K562 (cell line): Measurements from ENCODE around the gene XRN1. TPM values are rescaled to one million over a fixed set of nuclear protein-coding genes. Genes with fewer than 3 reads are reported as not detected.

ENCODE experiments used
- ATAC-seq: fragments of 200-7000 bp; cut with Tn5 transposase; 3 replicates; pipeline ENCODE4 v1.9.1; 2020; ENCODE audit warnings: moderate library complexity
- BruUV-seq: library from RNA; stranded (reverse); fragments of 400-500 nt; replicated peaks from 2 replicates; lab custom pipeline; 2021; lab: Mats Ljungman, UMichigan
- CTCF ChIA-PET: fragments of 300-600 bp; formaldehyde crosslinking; extraction: SDS; loops from one replicate; lab custom pipeline; 2021; ENCODE audit warnings: low intra/inter-chr PET ratio; lab: Yijun Ruan, JAX
- POLR2A ChIA-PET: fragments of 300-600, 350-650 bp; sonication (Branson Sonifier 250); formaldehyde crosslinking; extraction: SDS; loops from one replicate; lab custom pipeline; 2021; ENCODE audit warnings: antibody characterized with exemption, inconsistent platforms; lab: Yijun Ruan, JAX
- DNase-seq, 4 experiments: peaks; one replicate each; pipeline versions ENCODE4 v3.0.0 to v3.0.0-alpha.2; 2011 to 2018; ENCODE audit warnings: low spot score in 3 of 4, mixed read lengths in 3 of 4; ENCODE audit errors: extremely low read depth in 1 of 4
- FAIRE-seq: peaks from 2 replicates; lab custom pipeline; 2011; peaks lifted over from hg19 to GRCh38; lab: Jason Lieb, UNC
- H2AFZ ChIP-seq: 2 replicates; pipeline ENCODE4 v1.6.0; 2011; ENCODE audit warnings: low read depth, low read length, control low read depth, inconsistent platforms
- H3K27ac ChIP-seq: fragments of 200-600 bp; 3 replicates; pipeline ENCODE4 v1.8.0; 2011; ENCODE audit warnings: low read depth, mild to moderate bottlenecking, control low read depth, inconsistent platforms, low read length, moderate library complexity, mixed read lengths; ENCODE audit errors: extremely low read depth
- H3K27me3 ChIP-seq, 2 experiments: fragments of 300-600 bp in 1 of 2; 2 replicates in 1 of 2; 3 replicates in 1 of 2; pipeline versions ENCODE4 v1.6.0 to v1.8.0; 2011; ENCODE audit warnings: inconsistent platforms in 2 of 2, low read length in 2 of 2, mild to moderate bottlenecking in 1 of 2, mixed read lengths in 1 of 2, moderate library complexity in 1 of 2; ENCODE audit not compliant: control insufficient read depth in 2 of 2, insufficient read depth in 2 of 2
- H3K36me3 ChIP-seq: fragments of 300-600 bp; 3 replicates; pipeline ENCODE4 v1.8.0; 2011; ENCODE audit warnings: mild to moderate bottlenecking, low read length, inconsistent platforms; ENCODE audit not compliant: control insufficient read depth, insufficient read depth
- H3K4me1 ChIP-seq, 2 experiments: fragments of 200-600 bp in 1 of 2; replicated peaks in 1 of 2; 2 replicates in 1 of 2; 3 replicates in 1 of 2; pipeline versions ENCODE4 v1.5.1 to v1.8.0; 2011; ENCODE audit warnings: inconsistent platforms in 2 of 2, low read length in 2 of 2, mild to moderate bottlenecking in 1 of 2, mixed read lengths in 1 of 2, moderate library complexity in 1 of 2; ENCODE audit not compliant: control insufficient read depth in 2 of 2, insufficient read depth in 2 of 2
- H3K4me2 ChIP-seq: 2 replicates; pipeline ENCODE4 v1.6.1; 2011; ENCODE audit warnings: low read length, control low read depth, inconsistent platforms, mixed read lengths; ENCODE audit not compliant: insufficient read depth
- H3K4me3 ChIP-seq: fragments of 200-600 bp; sonication (generic), shearing (Covaris generic); 2 replicates; pipeline ENCODE4 v1.5.1; 2016; ENCODE audit warnings: control low read depth, inconsistent platforms
- H3K79me2 ChIP-seq: fragments of 200-600 bp; 3 replicates; pipeline ENCODE4 v1.8.0; 2011; ENCODE audit warnings: low read length, inconsistent platforms; ENCODE audit not compliant: control insufficient read depth, insufficient read depth
- H3K9ac ChIP-seq, 2 experiments: 2 replicates each; pipeline versions ENCODE4 v1.6.0 to v1.6.1; 2011; ENCODE audit warnings: low read depth in 2 of 2, low read length in 2 of 2, control low read depth in 1 of 2, inconsistent platforms in 1 of 2, mild to moderate bottlenecking in 1 of 2, mixed read lengths in 1 of 2; ENCODE audit not compliant: insufficient read depth in 1 of 2
- H3K9me1 ChIP-seq: one replicate; pipeline ENCODE4 v1.6.0; 2011; ENCODE audit warnings: inconsistent platforms, mild to moderate bottlenecking, low read length, moderate library complexity; ENCODE audit not compliant: control insufficient read depth, insufficient read depth
- H3K9me3 ChIP-seq: replicated peaks from 2 replicates; pipeline ENCODE4 v1.5.1; 2011; ENCODE audit warnings: low read depth, low read length, inconsistent platforms; ENCODE audit not compliant: control insufficient read depth, insufficient read depth
- H4K20me1 ChIP-seq: replicated peaks from 2 replicates; pipeline ENCODE4 v1.6.1; 2011; ENCODE audit warnings: low read length, inconsistent platforms, mixed read lengths; ENCODE audit not compliant: control insufficient read depth, insufficient read depth
- ARID1B ChIP-seq: fragments of 450-650 bp; IDR thresholded peaks from 2 replicates; pipeline ENCODE4 v1.6.1; 2016; ENCODE audit warnings: antibody characterized with exemption, mild to moderate bottlenecking, inconsistent platforms
- ARID2 ChIP-seq: fragments of 450-650 bp; IDR thresholded peaks from 2 replicates; pipeline ENCODE4 v1.6.1; 2017; ENCODE audit warnings: antibody characterized with exemption, mild to moderate bottlenecking
- E2F8 ChIP-seq: fragments of 450-650 bp; IDR thresholded peaks from 2 replicates; pipeline ENCODE4 v1.7.1; 2018; ENCODE audit warnings: mild to moderate bottlenecking, low read depth; ENCODE audit not compliant: partially characterized antibody
- ELF1 ChIP-seq: fragments of 200-800 bp; sonication (Bioruptor generic); IDR thresholded peaks from 2 replicates; pipeline ENCODE4 v1.6.1; 2016; ENCODE audit warnings: missing genetic modification characterization, missing compliant biosample characterization
- LCOR ChIP-seq: sonication (generic); formaldehyde crosslinking; IDR thresholded peaks from 2 replicates; pipeline ENCODE4 v1.8.0; 2022; ENCODE audit warnings: mild to moderate bottlenecking, missing genetic modification reagents
- MCM5 ChIP-seq: fragments of 450-650 bp; IDR thresholded peaks from 2 replicates; pipeline ENCODE4 v1.6.1; 2016; ENCODE audit warnings: low read depth
- NONO ChIP-seq, 2 experiments: fragments of 200-400 bp in 1 of 2; fragments of 450-650 bp in 1 of 2; formaldehyde crosslinking in 1 of 2; IDR thresholded peaks; 2 replicates each; pipeline ENCODE4 v1.6.1; 2017; ENCODE audit warnings: low read depth in 2 of 2, mild to moderate bottlenecking in 2 of 2, moderate library complexity in 2 of 2, low read length in 1 of 2
- RBM39 ChIP-seq: fragments of 200-400 bp; formaldehyde crosslinking; optimal IDR thresholded peaks from 2 replicates; pipeline ENCODE3; 2018; ENCODE audit warnings: low read depth, low read length
- SRSF1 ChIP-seq: fragments of 200-400 bp; formaldehyde crosslinking; IDR thresholded peaks from 2 replicates; pipeline ENCODE4 v1.6.1; 2017; ENCODE audit warnings: mild to moderate bottlenecking, low read depth, low read length, moderate library complexity
- SRSF3 ChIP-seq: fragments of 200-400 bp; formaldehyde crosslinking; IDR thresholded peaks from 2 replicates; pipeline ENCODE4 v1.6.1; 2016; ENCODE audit warnings: mild to moderate bottlenecking, low read length, moderate library complexity; ENCODE audit not compliant: insufficient read depth
- TSC22D4 ChIP-seq: fragments of 450-650 bp; IDR thresholded peaks from 2 replicates; pipeline ENCODE4 v1.6.1; 2016; ENCODE audit warnings: missing genetic modification characterization, missing biosample characterization, control low read depth
- ZNF780A ChIP-seq: fragments of 250-450 bp; sonication (Bioruptor Pico); IDR thresholded peaks from 2 replicates; pipeline ENCODE4 v1.5.0; 2021; ENCODE audit warnings: mild to moderate bottlenecking
- WGBS: fragments of 100-300 bp; shearing (Covaris generic); methylation state at CpG from one replicate; pipeline ENCODE4 v1.1.6; 2016; ENCODE audit warnings: low coverage, mixed read lengths; ENCODE audit not compliant: insufficient coverage; ENCODE audit errors: missing lambda C conversion rate; 5-methylcytosine and 5-hydroxymethylcytosine counted together
- in situ Hi-C: fragments of 300-500 bp; cut with MboI; formaldehyde crosslinking; loops from 4 replicates; pipeline ENCODE4 v1.15.0; 2018; ENCODE audit warnings: inconsistent platforms, mixed read lengths
- intact Hi-C: fragments of 100-400 bp; cut with micrococcal nuclease; formaldehyde crosslinking; loops from 2 replicates; pipeline ENCODE4 v1.14.2; 2022
- polyA plus RNA-seq, 8 experiments: library from polyadenylated mRNA; depleted of rRNA in 4 of 8; stranded (reverse) in 5 of 8; unstranded in 3 of 8; fragments of >200 nt; fragmentation: Nextera tagmentation in 2 of 8; fragmentation: Illumina TruSeq in 1 of 8; extraction: Ambion mirVana in 2 of 8; extraction: Trizol in 1 of 8; gene quantifications; 2 replicates each; pipeline versions ENCODE4 v1.2.1 to v1.2.3, GENCODE V29; 2011 to 2014; ENCODE audit warnings: inconsistent platforms in 1 of 8, missing spikeins in 1 of 8
- total RNA-seq, 7 experiments: library from RNA; depleted of rRNA in 6 of 7; stranded (reverse); fragments of >200 nt in 6 of 7; fragmentation: Illumina TruSeq in 2 of 7; extraction: Trizol in 2 of 7; gene quantifications; 2 replicates each; pipeline versions ENCODE4 v1.2.1 to v1.2.3, GENCODE V29; 2011 to 2021; ENCODE audit warnings: low replicate concordance in 1 of 7

The XRN1 gene
- total and polyA plus RNA-seq, 9 of the 15 experiments (the other 6 are each of a cell fraction or from before 2014, with no cell fraction given) = 3.1 to 28.4 (median 17.2) TPM

- Histone ChIP-seq H3K4me3 (no peak overlapping the region), H3K9me3 (no peaks in the 10 kb centered on the region), H3K27me3 (no peaks in the 10 kb centered on the region), H3K27ac (no peak overlapping the region), H3K4me1 (no peaks in the 10 kb centered on the region), H3K36me3 (peaks cover 37% of the 10 kb centered on the region; the same call in 1 of the 3 replicates), H3K4me2 (no peak overlapping the region), H4K20me1 (no peaks in the 10 kb centered on the region), H2AFZ (no peak overlapping the region), H3K9ac (no peak overlapping the region), H3K9me1 (no peaks in the 10 kb centered on the region), H3K79me2 (no peaks in the 10 kb centered on the region)
- intact Hi-C loops (no loop called here), in situ Hi-C loops (no loop called here)
- DNase-seq = no peak
- ChIA-PET POLR2A (no interaction called here), CTCF (no interaction called here)
- ATAC-seq = no peak
- FAIRE-seq = no peak
- 27% methylated on average over 1 of the region's 1 CpG for WGBS
- TF ChIP-seq TSC22D4 (tag) (no peak), ZNF780A (CRISPR knock-in tag) (no peak), SRSF3 (no peak), E2F8 (no peak), NONO (IDR thresholded peaks at IDR 0.05; ENCODE audit: low read depth in 2 of 2, low read length in 1 of 2) (no peak), SRSF1 (no peak), LCOR (CRISPR knock-in tag) (no peak), ELF1 (no peak), MCM5 (no peak), ARID1B (no peak), RBM39 (no peak), ARID2 (no peak)
- BruUV-seq = no TSS peak
Observed at GRCh38 chr3:142348460-142348859, 99.4 kb downstream of the XRN1 start.
